ENCODE data around the gene DPF3. TPM values are rescaled to one million over a fixed set of nuclear protein-coding genes. Genes with fewer than 3 reads are reported as not detected.
A peak's percentile ranks its signal among the peaks of the same experiment; 100 is the strongest.

DPF3 gene
- total and polyA plus RNA-seq, 9 of the 15 experiments (the other 6 are each of a cell fraction or from before 2014, with no cell fraction given) = 0.21 to 4.9 (median 1.2) TPM

DNA sequence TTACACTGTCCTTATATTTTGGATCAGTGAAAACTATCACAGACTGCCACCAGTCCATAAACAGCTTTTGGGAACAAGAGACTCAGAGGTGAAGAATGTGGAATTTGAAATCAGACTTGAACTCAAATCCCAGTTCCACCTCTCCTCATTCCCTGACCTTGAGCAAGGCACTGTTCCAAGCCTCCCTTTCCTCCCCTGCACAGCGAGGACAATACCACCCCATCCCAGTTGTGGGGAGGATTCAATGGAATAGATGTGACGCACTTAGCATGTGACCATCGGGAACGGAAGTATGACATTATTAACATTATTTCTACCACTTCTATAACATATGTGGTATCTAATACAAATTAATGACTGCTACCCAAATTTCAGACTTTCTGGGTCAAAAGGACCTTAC, 63.5 kb downstream of the DPF3 start:
- H4K20me1 ChIP-seq (replicated peaks; ENCODE audit: control insufficient read depth, insufficient read depth, low read length) = no peaks in the 10 kb centered on the region; the same call in 1 of the 2 replicates
- ChIA-PET POLR2A (no interaction called here), CTCF (ENCODE audit: low intra/inter-chr PET ratio) (no interaction called here)
- DNase-seq (ENCODE audit: extremely low read depth in 1 of 4, low spot score in 3 of 4) (no peak), ATAC-seq (no peak), FAIRE-seq (no peak)
- 26% methylated on average over 4 of the region's 4 CpGs for WGBS (ENCODE audit: insufficient coverage, low coverage, missing lambda C conversion rate)
- H3K27ac ChIP-seq (ENCODE audit: extremely low read depth, low read depth, low read length) = no peak overlapping the region
- H3K4me1 ChIP-seq (replicated peaks in 1 of 2; ENCODE audit: control insufficient read depth in 2 of 2, insufficient read depth in 2 of 2, low read length in 2 of 2) = peaks cover 0 to 9% of the 10 kb centered on the region in 2 experiments; a peak in 3 of 5 replicates
- no peaks in the 10 kb centered on the region for H3K79me2 ChIP-seq (ENCODE audit: control insufficient read depth, insufficient read depth, low read length)
- in situ Hi-C loops (cut with MboI) (no loop called here), intact Hi-C loops (cut with micrococcal nuclease) (no loop called here)
- no peak overlapping the region for H3K9ac ChIP-seq (ENCODE audit: insufficient read depth in 1 of 2, low read depth in 2 of 2, low read length in 2 of 2)
- no peak overlapping the region for H2AFZ ChIP-seq (ENCODE audit: low read depth, low read length)
- TF ChIP-seq RBBP5 (IDR thresholded peaks at IDR 0.05; ENCODE audit: borderline replicate concordance, insufficient read depth, low read length, poor library complexity, severe bottlenecking) = no peak
- TF ChIP-seq, protein P1, sequence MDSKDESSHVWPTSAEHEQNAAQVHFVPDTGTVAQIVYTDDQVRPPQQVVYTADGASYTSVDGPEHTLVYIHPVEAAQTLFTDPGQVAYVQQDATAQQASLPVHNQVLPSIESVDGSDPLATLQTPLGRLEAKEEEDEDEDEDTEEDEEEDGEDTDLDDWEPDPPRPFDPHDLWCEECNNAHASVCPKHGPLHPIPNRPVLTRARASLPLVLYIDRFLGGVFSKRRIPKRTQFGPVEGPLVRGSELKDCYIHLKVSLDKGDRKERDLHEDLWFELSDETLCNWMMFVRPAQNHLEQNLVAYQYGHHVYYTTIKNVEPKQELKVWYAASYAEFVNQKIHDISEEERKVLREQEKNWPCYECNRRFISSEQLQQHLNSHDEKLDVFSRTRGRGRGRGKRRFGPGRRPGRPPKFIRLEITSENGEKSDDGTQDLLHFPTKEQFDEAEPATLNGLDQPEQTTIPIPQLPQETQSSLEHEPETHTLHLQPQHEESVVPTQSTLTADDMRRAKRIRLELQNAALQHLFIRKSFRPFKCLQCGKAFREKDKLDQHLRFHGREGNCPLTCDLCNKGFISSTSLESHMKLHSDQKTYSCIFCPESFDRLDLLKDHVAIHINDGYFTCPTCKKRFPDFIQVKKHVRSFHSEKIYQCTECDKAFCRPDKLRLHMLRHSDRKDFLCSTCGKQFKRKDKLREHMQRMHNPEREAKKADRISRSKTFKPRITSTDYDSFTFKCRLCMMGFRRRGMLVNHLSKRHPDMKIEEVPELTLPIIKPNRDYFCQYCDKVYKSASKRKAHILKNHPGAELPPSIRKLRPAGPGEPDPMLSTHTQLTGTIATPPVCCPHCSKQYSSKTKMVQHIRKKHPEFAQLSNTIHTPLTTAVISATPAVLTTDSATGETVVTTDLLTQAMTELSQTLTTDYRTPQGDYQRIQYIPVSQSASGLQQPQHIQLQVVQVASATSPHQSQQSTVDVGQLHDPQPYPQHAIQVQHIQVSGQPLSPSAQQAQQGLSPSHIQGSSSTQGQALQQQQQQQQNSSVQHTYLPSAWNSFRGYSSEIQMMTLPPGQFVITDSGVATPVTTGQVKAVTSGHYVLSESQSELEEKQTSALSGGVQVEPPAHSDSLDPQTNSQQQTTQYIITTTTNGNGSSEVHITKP (IDR thresholded peaks at IDR 0.05; ENCODE audit: partially characterized antibody) = peak; percentile 20
- peaks cover 0 to 4% of the 10 kb centered on the region in 2 experiments; a peak in 1 of 5 replicates for H3K27me3 ChIP-seq (ENCODE audit: control insufficient read depth in 2 of 2, insufficient read depth in 2 of 2, low read length in 2 of 2)
- H3K4me3 ChIP-seq = no peak overlapping the region
- no peaks in the 10 kb centered on the region for H3K9me3 ChIP-seq (replicated peaks; ENCODE audit: control insufficient read depth, insufficient read depth, low read depth, low read length)
- no peaks in the 10 kb centered on the region for H3K9me1 ChIP-seq (ENCODE audit: control insufficient read depth, insufficient read depth, low read length)
- no peaks in the 10 kb centered on the region for H3K36me3 ChIP-seq (ENCODE audit: control insufficient read depth, insufficient read depth, low read length)
- no TSS peak for BruUV-seq (replicated peaks)
- no peak overlapping the region for H3K4me2 ChIP-seq (ENCODE audit: insufficient read depth, low read length)

Data from K562 (cell line).